Middle frontal gyrus (tissue), 1 donor: ENCODE data around the gene ZNF439.
"Not testable (repeated sequence)": the region's sequence is repeated elsewhere in the genome, so short reads cannot be mapped to it uniquely, and the experiment has no call there.

Source experiments
- DNase-seq: peaks from one replicate; pipeline ENCODE4 v3.0.0-alpha.2; 2015; ENCODE audit warnings: low spot score; ENCODE audit errors: extremely low spot score

Gene ZNF439

GRCh38 chr19:11868188-11868587, 19.7 kb downstream of the ZNF439 start:
- no peak for DNase-seq

- DNase-seq, result no peak
These were observed 24.1 kb downstream of the ZNF439 start for GRCh38 chr19:11872624-11873023.

- DNase-seq, result no peak
These were observed 25.2 kb downstream of the ZNF439 start for GRCh38 chr19:11873762-11874161.

- DNase-seq, result not testable (repeated sequence)
These were observed 31.3 kb downstream of the ZNF439 start for GRCh38 chr19:11879687-11880266.

GRCh38 chr19:11880598-11880997, 32.1 kb downstream of the ZNF439 start:
- no peak for DNase-seq

- DNase-seq, result no peak
These were observed 32.8 kb downstream of the ZNF439 start for GRCh38 chr19:11881151-11881800.

- DNase-seq, result no peak
These were observed 34.1 kb downstream of the ZNF439 start for GRCh38 chr19:11882606-11883005.

GRCh38 chr19:11887234-11887610, 38.7 kb downstream of the ZNF439 start:
- DNase-seq, result no peak

GRCh38 chr19:11887611-11888531, 39.3 kb downstream of the ZNF439 start, which contains the start of gene ZNF69:
Gene ZNF69, plus strand, starts transcription at chr19:11887782. Its CDS starts 142 bp downstream, at chr19:11887924.
- DNase-seq, result peak; percentile 57

- not testable (repeated sequence) for DNase-seq
These were observed 41.4 kb downstream of the ZNF439 start for GRCh38 chr19:11889901-11890300.

GRCh38 chr19:11890634-11891033, 42.1 kb downstream of the ZNF439 start:
- no peak for DNase-seq

GRCh38 chr19:11894851-11895250, 46.3 kb downstream of the ZNF439 start:
- no peak for DNase-seq

- DNase-seq, result no peak
These were observed 53.7 kb downstream of the ZNF439 start for GRCh38 chr19:11902228-11902627.

GRCh38 chr19:11905928-11906327, 57.4 kb downstream of the ZNF439 start:
- DNase-seq, result no peak

GRCh38 chr19:11911937-11912336, 63.4 kb downstream of the ZNF439 start:
- DNase-seq, result not testable (repeated sequence)

GRCh38 chr19:11914417-11915051, 66.0 kb downstream of the ZNF439 start:
- DNase-seq, result not testable (repeated sequence)
